ENCODE data around the gene MYO1H. TPM values are rescaled to one million over a fixed set of nuclear protein-coding genes. Genes with fewer than 3 reads are reported as not detected.

Gene MYO1H
- total and polyA plus RNA-seq, 2 of the 8 experiments (the other 6 are each of a cell fraction or from before 2014, with no cell fraction given) = 0.03 TPM; not detected in 1

GRCh38 chr12:109359131-109359690, 11.5 kb downstream of the MYO1H start:
- H3K36me3 ChIP-seq (ENCODE audit: control insufficient read depth in 2 of 4, insufficient read depth in 4 of 4, low read length in 3 of 4) = no peaks in the 10 kb centered on the region
- CTCF ChIA-PET (ENCODE audit: partially characterized antibody) = no interaction called here
- no peak overlapping the region for H3K4me3 ChIP-seq (ENCODE audit: extremely low read depth in 1 of 4, insufficient read depth in 2 of 4, low read depth in 3 of 4, low read length in 4 of 4)
- no peaks in the 10 kb centered on the region for H3K4me1 ChIP-seq (replicated peaks in 1 of 4; ENCODE audit: control insufficient read depth in 3 of 4, insufficient read depth in 4 of 4, low read length in 3 of 4)
- no peak overlapping the region for H2BK5ac ChIP-seq (ENCODE audit: low read depth, low read length)
- no peaks in the 10 kb centered on the region for H4K20me1 ChIP-seq (replicated peaks in 1 of 2; ENCODE audit: control insufficient read depth in 1 of 2, insufficient read depth in 2 of 2, low read length in 2 of 2)
- H3K9ac ChIP-seq (replicated peaks in 1 of 4; ENCODE audit: extremely low read depth in 1 of 4, low read depth in 3 of 4, low read length in 3 of 4) = no peak overlapping the region
- H2BK15ac ChIP-seq (ENCODE audit: low read length) = no peak overlapping the region
- H2AFZ ChIP-seq (ENCODE audit: low read length) = 0 out of 2 replicates have a peak overlapping the region, but pooled peaks have one; percentile 40
- 93% methylated on average over 20 of the region's 20 CpGs; no CpG with 5 or more reads in 1 of the 2 experiments for WGBS, 2 experiments (ENCODE audit: extremely low coverage in 1 of 2, insufficient coverage in 1 of 2, insufficient read length in 1 of 2, insufficient replicate concordance in 2 of 2, low coverage in 1 of 2, low lambda C conversion rate in 2 of 2, missing lambda C conversion rate in 1 of 2)
- H3K23ac ChIP-seq (ENCODE audit: insufficient read length) = no peak overlapping the region
- H2BK20ac ChIP-seq (ENCODE audit: low read length) = no peak overlapping the region
- DNase-seq (ENCODE audit: low read depth in 1 of 2, low spot score in 2 of 2) (no peak), FAIRE-seq (no peak)
- no peak overlapping the region for H4K8ac ChIP-seq (ENCODE audit: extremely low read depth, insufficient read depth, low read length)
- no peak overlapping the region for H2AK5ac ChIP-seq (ENCODE audit: low read depth, low read length)
- no peak overlapping the region for H3K14ac ChIP-seq (ENCODE audit: insufficient read length)
- no peaks in the 10 kb centered on the region for H3K23me2 ChIP-seq (ENCODE audit: low read depth, low read length)
- TF ChIP-seq EGR1 (IDR thresholded peaks at IDR 0.05; ENCODE audit: borderline replicate concordance, low read depth, low read length) (no peak), SP4 (IDR thresholded peaks at IDR 0.05; ENCODE audit: low read length) (no peak), GABPA (IDR thresholded peaks at IDR 0.05; ENCODE audit: borderline replicate concordance, insufficient read depth, low read length) (no peak), RAD21 (IDR thresholded peaks at IDR 0.05 in 1 of 2, conservative IDR thresholded peaks at IDR 0.05 in 1 of 2; ENCODE audit: low read depth in 2 of 2, low read length in 2 of 2) (no peak), SP1 (IDR thresholded peaks at IDR 0.05; ENCODE audit: low read depth, low read length) (no peak), TCF12 (IDR thresholded peaks at IDR 0.05; ENCODE audit: low read depth, low read length) (no peak), TAF1 (IDR thresholded peaks at IDR 0.05; ENCODE audit: low read depth, low read length) (no peak), BCL11A (IDR thresholded peaks at IDR 0.05; ENCODE audit: low read depth in 2 of 2, low read length in 2 of 2) (no peak)
- H3K56ac ChIP-seq (replicated peaks; ENCODE audit: insufficient read length, low read depth, low read length) = no peak overlapping the region
- no peaks in the 10 kb centered on the region for H3K27me3 ChIP-seq (replicated peaks in 1 of 4; ENCODE audit: control insufficient read depth in 3 of 4, extremely low read depth in 1 of 4, insufficient read depth in 3 of 4, low read length in 3 of 4)
- no peak overlapping the region for H3K27ac ChIP-seq (ENCODE audit: low read depth, low read length)
- no peaks in the 10 kb centered on the region for H3K79me2 ChIP-seq (ENCODE audit: control insufficient read depth in 1 of 2, insufficient read depth in 2 of 2, low read length in 2 of 2)
- no peaks in the 10 kb centered on the region for H3K9me3 ChIP-seq (ENCODE audit: insufficient read depth in 2 of 2, low read depth in 1 of 2, low read length in 1 of 2)
- H4K5ac ChIP-seq (ENCODE audit: insufficient read length, low read depth, low read length) = no peak overlapping the region
- peak overlapping the region; percentile 48 for H3K4ac ChIP-seq (replicated peaks; ENCODE audit: insufficient read length, low read depth, low read length)
- H3K79me1 ChIP-seq (ENCODE audit: low read depth, low read length) = no peaks in the 10 kb centered on the region
- POLR2A ChIA-PET (ENCODE audit: partially characterized antibody) = no interaction called here
- H3K18ac ChIP-seq (ENCODE audit: extremely low read depth, low read length) = no peak overlapping the region
- no peak overlapping the region for H3K4me2 ChIP-seq (ENCODE audit: insufficient read depth in 1 of 2, low read depth in 2 of 2, low read length in 2 of 2)
- H4K91ac ChIP-seq (replicated peaks; ENCODE audit: insufficient read length, low read length) = no peak overlapping the region
- H2BK12ac ChIP-seq (ENCODE audit: low read depth, low read length) = no peak overlapping the region
- H2BK120ac ChIP-seq (replicated peaks; ENCODE audit: low read depth, low read length) = no peak overlapping the region
